ENCODE results near the gene ATPAF2. TPM values are rescaled to one million over a fixed set of nuclear protein-coding genes. Genes with fewer than 3 reads are reported as not detected.

The ATPAF2 gene
- total RNA-seq, 4 donors from 2014 or later, result 8.3 to 19.9 (median 12.3) TPM

GRCh38 chr17:18066866-18067265, 27.9 kb upstream of the ATPAF2 start:
- TF ChIP-seq EP300 (IDR thresholded peaks at IDR 0.05) (no peak), CTCF (IDR thresholded peaks at IDR 0.05) (no peak), POLR2AphosphoS5 (IDR thresholded peaks at IDR 0.05) (no peak), POLR2A (IDR thresholded peaks at IDR 0.05) (no peak)
- Histone ChIP-seq H3K9me3 (no peaks in the 10 kb centered on the region), H3K36me3 (peaks cover 0 to 59% of the 10 kb centered on the region in 2 donors), H3K4me1 (peaks cover 0 to 5% (median 0%) of the 10 kb centered on the region in 3 donors), H3K27ac (no peak overlapping the region), H3K27me3 (no peaks in the 10 kb centered on the region), H3K4me3 (no peak overlapping the region)
- 83 to 100% methylated on average over 1 of the region's 4 CpGs for WGBS, 2 donors (ENCODE audit: low coverage in 1 of 2)
- ATAC-seq, result no peak

GRCh38 chr17:18065546-18065945, 26.6 kb upstream of the ATPAF2 start:
- no peak for ATAC-seq
- H3K27me3 ChIP-seq, result no peaks in the 10 kb centered on the region
- 93 to 100% methylated on average over 2 to 5 of the region's 11 CpGs for WGBS, 2 donors (ENCODE audit: low coverage in 1 of 2)

GRCh38 chr17:18064053-18064452, 25.1 kb upstream of the ATPAF2 start:
- WGBS, 2 donors (ENCODE audit: low coverage in 1 of 2), result 49 to 72% methylated on average over 2 of the region's 2 CpGs
- no peak for TF ChIP-seq CTCF (IDR thresholded peaks at IDR 0.05)
- no peak for TF ChIP-seq EP300 (IDR thresholded peaks at IDR 0.05)
- TF ChIP-seq POLR2A (IDR thresholded peaks at IDR 0.05), result no peak
- no peak for TF ChIP-seq POLR2AphosphoS5 (IDR thresholded peaks at IDR 0.05)
- H3K36me3 ChIP-seq, result peaks cover 0 to 87% of the 10 kb centered on the region in 2 donors
- no peak overlapping the region for H3K27ac ChIP-seq
- H3K4me3 ChIP-seq, result no peak overlapping the region
- no peak for ATAC-seq
- no peaks in the 10 kb centered on the region for H3K4me1 ChIP-seq
- H3K9me3 ChIP-seq, result no peaks in the 10 kb centered on the region
- no peaks in the 10 kb centered on the region for H3K27me3 ChIP-seq

More at GRCh38 chr17:18065546-18065945, 26.6 kb upstream of the ATPAF2 start:
- H3K27ac ChIP-seq, result no peak overlapping the region
- H3K4me3 ChIP-seq, result no peak overlapping the region
- TF ChIP-seq EP300 (IDR thresholded peaks at IDR 0.05) (no peak), CTCF (IDR thresholded peaks at IDR 0.05) (no peak), POLR2AphosphoS5 (IDR thresholded peaks at IDR 0.05) (no peak), POLR2A (IDR thresholded peaks at IDR 0.05) (no peak)
- no peaks in the 10 kb centered on the region for H3K4me1 ChIP-seq
- H3K36me3 ChIP-seq, result peaks cover 0 to 72% of the 10 kb centered on the region in 2 donors
- no peaks in the 10 kb centered on the region for H3K9me3 ChIP-seq

GRCh38 chr17:18059283-18059682, 20.3 kb upstream of the ATPAF2 start:
- WGBS, 2 donors (ENCODE audit: low coverage in 1 of 2), result 59 to 74% methylated on average over 3 of the region's 5 CpGs
- Histone ChIP-seq H3K4me1 (no peaks in the 10 kb centered on the region), H3K27me3 (no peaks in the 10 kb centered on the region), H3K36me3 (peaks cover 0 to 100% of the 10 kb centered on the region in 2 donors), H3K9me3 (no peaks in the 10 kb centered on the region), H3K4me3 (no peak overlapping the region), H3K27ac (no peak overlapping the region)
- TF ChIP-seq CTCF (IDR thresholded peaks at IDR 0.05) (no peak), POLR2A (IDR thresholded peaks at IDR 0.05) (no peak), EP300 (IDR thresholded peaks at IDR 0.05) (no peak), POLR2AphosphoS5 (IDR thresholded peaks at IDR 0.05) (no peak)
- ATAC-seq, result no peak

GRCh38 chr17:18056214-18056613, 17.2 kb upstream of the ATPAF2 start:
- no peak overlapping the region for H3K27ac ChIP-seq
- ATAC-seq, result no peak
- H3K4me3 ChIP-seq, result no peak overlapping the region
- no peaks in the 10 kb centered on the region for H3K4me1 ChIP-seq
- H3K9me3 ChIP-seq, result no peaks in the 10 kb centered on the region
- TF ChIP-seq POLR2AphosphoS5 (IDR thresholded peaks at IDR 0.05), result no peak
- TF ChIP-seq CTCF (IDR thresholded peaks at IDR 0.05), result no peak
- TF ChIP-seq POLR2A (IDR thresholded peaks at IDR 0.05), result no peak
- TF ChIP-seq EP300 (IDR thresholded peaks at IDR 0.05), result no peak
- H3K36me3 ChIP-seq, result peaks cover 0 to 89% of the 10 kb centered on the region in 2 donors
- no peaks in the 10 kb centered on the region for H3K27me3 ChIP-seq
- WGBS, 2 donors (ENCODE audit: low coverage in 1 of 2), result 84 to 89% methylated on average over 3 of the region's 3 CpGs

Measured in gastroesophageal sphincter (tissue), 4 donors.